ENCODE data around the gene HDAC4.

HDAC4 gene

DNA sequence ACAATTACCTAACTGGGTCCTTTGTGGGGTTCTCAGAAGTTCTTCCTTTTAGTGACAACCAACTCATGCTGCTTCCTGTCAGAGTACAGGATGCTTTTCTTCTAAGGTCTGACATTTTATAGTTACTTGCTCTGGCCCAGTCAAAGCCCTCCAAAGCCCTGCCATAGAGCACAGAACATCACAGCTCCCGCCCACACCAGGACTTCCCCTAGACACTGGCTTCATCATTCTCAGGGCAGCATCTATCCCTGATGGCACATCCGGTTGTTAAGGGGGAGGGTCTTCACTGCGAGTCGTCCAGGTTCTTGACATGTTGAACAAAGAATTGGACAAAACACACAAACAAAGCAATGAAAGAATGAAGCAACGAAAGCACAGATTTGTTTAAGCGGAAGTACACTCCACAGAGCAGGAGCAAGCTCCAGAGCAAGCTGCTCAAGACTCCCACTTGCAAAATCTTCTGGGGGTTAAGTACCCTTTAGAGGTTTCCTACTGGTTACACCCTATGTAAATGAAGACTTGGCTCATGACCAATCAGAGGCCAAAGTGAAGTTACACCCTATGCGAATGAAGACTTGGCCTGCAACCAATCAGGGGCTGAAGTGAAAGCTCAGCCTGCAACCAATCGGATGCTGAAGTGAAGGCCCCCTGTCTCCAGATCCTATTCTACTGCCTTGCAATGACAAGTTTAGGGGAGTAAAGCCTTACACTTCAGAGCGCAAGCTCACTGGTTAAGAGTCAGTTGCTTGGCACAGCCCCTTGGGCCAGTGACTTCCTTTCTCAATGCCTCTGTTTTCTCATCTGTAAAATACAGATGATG lies 79.0 kb downstream of the HDAC4 start:
- no peak overlapping the region for H3K9ac ChIP-seq (ENCODE audit: low read length in 5 of 5)
- no peak overlapping the region for H3K27ac ChIP-seq (ENCODE audit: low read depth, low read length)
- H3K4me3 ChIP-seq (ENCODE audit: low read depth in 1 of 5, low read length in 5 of 5) = no peak overlapping the region
- H3K4me1 ChIP-seq (ENCODE audit: control insufficient read depth in 5 of 5, insufficient read depth in 5 of 5, low read length in 5 of 5) = peaks cover 0 to 24% (median 19%) of the 10 kb centered on the region in 5 donors
- H3K36me3 ChIP-seq (ENCODE audit: control insufficient read depth in 5 of 5, insufficient read depth in 5 of 5, low read length in 5 of 5) = no peaks in the 10 kb centered on the region
- H3K27me3 ChIP-seq (ENCODE audit: control insufficient read depth in 5 of 5, insufficient read depth in 4 of 5, low read length in 5 of 5) = no peaks in the 10 kb centered on the region
- no peaks in the 10 kb centered on the region for H3K9me3 ChIP-seq (ENCODE audit: control insufficient read depth in 5 of 5, low read length in 5 of 5)

DNA sequence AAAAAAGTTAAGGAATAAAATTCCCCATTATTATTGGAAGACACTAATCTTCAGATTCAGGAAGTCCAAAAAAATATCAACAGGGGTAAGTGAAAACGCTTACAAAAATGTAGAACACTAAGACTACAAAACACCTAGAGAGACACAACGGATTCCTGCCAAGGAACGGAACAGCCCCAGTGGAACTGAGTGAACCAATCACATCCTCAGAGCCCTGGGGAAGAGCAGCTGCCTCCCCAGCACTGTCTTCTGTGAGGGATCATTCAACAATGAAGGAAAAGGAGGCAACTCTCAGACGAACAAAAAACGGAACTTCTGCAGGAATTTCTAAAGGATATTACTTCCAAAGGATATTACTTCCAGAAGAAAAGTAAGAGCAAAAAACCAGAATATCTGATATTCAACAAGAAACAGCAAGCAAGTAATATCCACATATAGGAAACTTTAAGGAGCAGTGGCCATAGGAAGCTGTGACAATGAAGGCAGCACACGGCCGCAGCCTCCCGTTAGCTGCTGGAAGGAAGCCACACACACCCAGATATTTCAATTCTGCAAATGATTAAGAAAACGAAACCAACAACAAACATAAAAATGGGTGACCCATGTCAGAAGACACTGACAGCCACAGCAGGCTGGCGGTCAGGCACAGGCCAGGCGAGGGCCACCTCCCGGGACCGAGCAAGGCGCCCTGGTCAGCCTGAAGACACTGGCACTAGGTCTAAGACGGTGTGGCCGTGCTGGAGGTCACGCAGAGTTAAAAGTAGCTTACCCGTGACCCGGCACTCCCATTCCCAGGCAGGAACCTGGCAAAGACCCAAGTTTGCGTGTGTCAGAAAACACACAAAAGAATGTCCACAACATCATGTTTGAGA lies 81.8 kb downstream of the HDAC4 start:
- H3K4me1 ChIP-seq (ENCODE audit: control insufficient read depth in 5 of 5, insufficient read depth in 5 of 5, low read length in 5 of 5) = peaks cover 0 to 28% (median 24%) of the 10 kb centered on the region in 5 donors
- peak overlapping the region; percentile 81 for H3K27ac ChIP-seq (ENCODE audit: low read depth, low read length)
- peaks cover 0 to 2% (median 0%) of the 10 kb centered on the region in 5 donors for H3K9me3 ChIP-seq (ENCODE audit: control insufficient read depth in 5 of 5, low read length in 5 of 5)
- H3K4me3 ChIP-seq (ENCODE audit: low read depth in 1 of 5, low read length in 5 of 5) = peak overlapping the region; percentile 56 to 69 (median 62)
- peak overlapping the region; percentile 28 to 75 (median 64) for H3K9ac ChIP-seq (ENCODE audit: low read length in 5 of 5)
- H3K27me3 ChIP-seq (ENCODE audit: control insufficient read depth in 5 of 5, insufficient read depth in 4 of 5, low read length in 5 of 5) = no peaks in the 10 kb centered on the region
- no peaks in the 10 kb centered on the region for H3K36me3 ChIP-seq (ENCODE audit: control insufficient read depth in 5 of 5, insufficient read depth in 5 of 5, low read length in 5 of 5)

GRCh38 chr2:239318151-239318611 lies 82.6 kb downstream of the HDAC4 start:
- Histone ChIP-seq H3K9ac (ENCODE audit: low read length in 5 of 5) (no peak overlapping the region), H3K4me3 (ENCODE audit: low read depth in 1 of 5, low read length in 5 of 5) (no peak overlapping the region), H3K27ac (ENCODE audit: low read depth, low read length) (peak overlapping the region; percentile 81), H3K4me1 (ENCODE audit: control insufficient read depth in 5 of 5, insufficient read depth in 5 of 5, low read length in 5 of 5) (peaks cover 0 to 30% (median 26%) of the 10 kb centered on the region in 5 donors), H3K9me3 (ENCODE audit: control insufficient read depth in 5 of 5, low read length in 5 of 5) (peaks cover 0 to 2% (median 0%) of the 10 kb centered on the region in 5 donors), H3K36me3 (ENCODE audit: control insufficient read depth in 5 of 5, insufficient read depth in 5 of 5, low read length in 5 of 5) (no peaks in the 10 kb centered on the region), H3K27me3 (ENCODE audit: control insufficient read depth in 5 of 5, insufficient read depth in 4 of 5, low read length in 5 of 5) (no peaks in the 10 kb centered on the region)

- Histone ChIP-seq H3K4me1 (ENCODE audit: control insufficient read depth in 5 of 5, insufficient read depth in 5 of 5, low read length in 5 of 5) (peaks cover 0 to 40% (median 37%) of the 10 kb centered on the region in 5 donors), H3K9ac (ENCODE audit: low read length in 5 of 5) (peak overlapping the region in 2 of 5 donors; percentile 18 to 29), H3K9me3 (ENCODE audit: control insufficient read depth in 5 of 5, low read length in 5 of 5) (peaks cover 0 to 2% (median 0%) of the 10 kb centered on the region in 5 donors), H3K27ac (ENCODE audit: low read depth, low read length) (peak overlapping the region; percentile 55), H3K36me3 (ENCODE audit: control insufficient read depth in 5 of 5, insufficient read depth in 5 of 5, low read length in 5 of 5) (no peaks in the 10 kb centered on the region), H3K27me3 (ENCODE audit: control insufficient read depth in 5 of 5, insufficient read depth in 4 of 5, low read length in 5 of 5) (no peaks in the 10 kb centered on the region), H3K4me3 (ENCODE audit: low read depth in 1 of 5, low read length in 5 of 5) (peak overlapping the region in 1 of 5 donors; percentile 37)
These were observed 84.0 kb downstream of the HDAC4 start for GRCh38 chr2:239316562-239317465.

- H3K36me3 ChIP-seq (ENCODE audit: control insufficient read depth in 5 of 5, insufficient read depth in 5 of 5, low read length in 5 of 5) = no peaks in the 10 kb centered on the region
- no peaks in the 10 kb centered on the region for H3K27me3 ChIP-seq (ENCODE audit: control insufficient read depth in 5 of 5, insufficient read depth in 4 of 5, low read length in 5 of 5)
- no peak overlapping the region for H3K27ac ChIP-seq (ENCODE audit: low read depth, low read length)
- H3K4me3 ChIP-seq (ENCODE audit: low read depth in 1 of 5, low read length in 5 of 5) = no peak overlapping the region
- H3K9ac ChIP-seq (ENCODE audit: low read length in 5 of 5) = no peak overlapping the region
- peaks cover 0 to 2% (median 0%) of the 10 kb centered on the region in 5 donors for H3K9me3 ChIP-seq (ENCODE audit: control insufficient read depth in 5 of 5, low read length in 5 of 5)
- peaks cover 3 to 55% (median 46%) of the 10 kb centered on the region in 5 donors for H3K4me1 ChIP-seq (ENCODE audit: control insufficient read depth in 5 of 5, insufficient read depth in 5 of 5, low read length in 5 of 5)
These were observed 85.5 kb downstream of the HDAC4 start for GRCh38 chr2:239315308-239315707.

DNA sequence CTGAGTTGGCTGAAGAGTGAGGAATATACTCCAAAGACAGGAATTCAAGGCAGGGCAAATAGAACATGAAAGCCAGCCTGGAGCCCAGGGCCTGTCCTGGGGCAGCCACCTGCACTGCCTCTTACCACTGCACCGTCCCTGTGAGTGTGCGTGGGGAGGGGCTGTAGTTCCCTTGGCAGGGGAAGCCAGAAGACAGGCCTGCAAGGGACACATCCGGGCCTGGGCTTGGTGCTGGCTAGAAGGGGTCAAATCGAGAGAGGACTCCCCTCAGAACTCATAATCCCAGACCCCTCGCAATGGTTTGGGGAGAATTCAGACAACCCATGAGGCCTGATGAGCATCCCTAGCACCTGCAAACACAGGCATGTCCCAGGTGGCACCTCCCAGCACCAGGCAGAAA lies 87.0 kb downstream of the HDAC4 start:
- no peak overlapping the region for H3K9ac ChIP-seq (ENCODE audit: low read length in 5 of 5)
- peaks cover 12 to 60% (median 51%) of the 10 kb centered on the region in 5 donors for H3K4me1 ChIP-seq (ENCODE audit: control insufficient read depth in 5 of 5, insufficient read depth in 5 of 5, low read length in 5 of 5)
- no peak overlapping the region for H3K4me3 ChIP-seq (ENCODE audit: low read depth in 1 of 5, low read length in 5 of 5)
- H3K27ac ChIP-seq (ENCODE audit: low read depth, low read length) = no peak overlapping the region
- H3K9me3 ChIP-seq (ENCODE audit: control insufficient read depth in 5 of 5, low read length in 5 of 5) = peaks cover 0 to 2% (median 0%) of the 10 kb centered on the region in 5 donors
- no peaks in the 10 kb centered on the region for H3K27me3 ChIP-seq (ENCODE audit: control insufficient read depth in 5 of 5, insufficient read depth in 4 of 5, low read length in 5 of 5)
- no peaks in the 10 kb centered on the region for H3K36me3 ChIP-seq (ENCODE audit: control insufficient read depth in 5 of 5, insufficient read depth in 5 of 5, low read length in 5 of 5)

GRCh38 chr2:239312741-239313667 lies 87.8 kb downstream of the HDAC4 start:
- Histone ChIP-seq H3K9ac (ENCODE audit: low read length in 5 of 5) (no peak overlapping the region), H3K4me3 (ENCODE audit: low read depth in 1 of 5, low read length in 5 of 5) (peak overlapping the region in 1 of 5 donors; percentile 6)

GRCh38 chr2:239312081-239312511 lies 88.7 kb downstream of the HDAC4 start:
- H3K27ac ChIP-seq (ENCODE audit: low read depth, low read length) = no peak overlapping the region
- H3K4me1 ChIP-seq (ENCODE audit: control insufficient read depth in 5 of 5, insufficient read depth in 5 of 5, low read length in 5 of 5) = peaks cover 14 to 70% (median 60%) of the 10 kb centered on the region in 5 donors
- no peak overlapping the region for H3K4me3 ChIP-seq (ENCODE audit: low read depth in 1 of 5, low read length in 5 of 5)
- no peaks in the 10 kb centered on the region for H3K27me3 ChIP-seq (ENCODE audit: control insufficient read depth in 5 of 5, insufficient read depth in 4 of 5, low read length in 5 of 5)
- H3K9ac ChIP-seq (ENCODE audit: low read length in 5 of 5) = no peak overlapping the region
- no peaks in the 10 kb centered on the region for H3K36me3 ChIP-seq (ENCODE audit: control insufficient read depth in 5 of 5, insufficient read depth in 5 of 5, low read length in 5 of 5)
- peaks cover 0 to 2% (median 0%) of the 10 kb centered on the region in 5 donors for H3K9me3 ChIP-seq (ENCODE audit: control insufficient read depth in 5 of 5, low read length in 5 of 5)

More at GRCh38 chr2:239312741-239313667, 87.8 kb downstream of the HDAC4 start:
- Histone ChIP-seq H3K27ac (ENCODE audit: low read depth, low read length) (no peak overlapping the region), H3K27me3 (ENCODE audit: control insufficient read depth in 5 of 5, insufficient read depth in 4 of 5, low read length in 5 of 5) (no peaks in the 10 kb centered on the region), H3K4me1 (ENCODE audit: control insufficient read depth in 5 of 5, insufficient read depth in 5 of 5, low read length in 5 of 5) (peaks cover 14 to 64% (median 58%) of the 10 kb centered on the region in 5 donors), H3K9me3 (ENCODE audit: control insufficient read depth in 5 of 5, low read length in 5 of 5) (peaks cover 0 to 2% (median 0%) of the 10 kb centered on the region in 5 donors), H3K36me3 (ENCODE audit: control insufficient read depth in 5 of 5, insufficient read depth in 5 of 5, low read length in 5 of 5) (no peaks in the 10 kb centered on the region)
